ENCODE measurements around the gene ABHD15.

DNA sequence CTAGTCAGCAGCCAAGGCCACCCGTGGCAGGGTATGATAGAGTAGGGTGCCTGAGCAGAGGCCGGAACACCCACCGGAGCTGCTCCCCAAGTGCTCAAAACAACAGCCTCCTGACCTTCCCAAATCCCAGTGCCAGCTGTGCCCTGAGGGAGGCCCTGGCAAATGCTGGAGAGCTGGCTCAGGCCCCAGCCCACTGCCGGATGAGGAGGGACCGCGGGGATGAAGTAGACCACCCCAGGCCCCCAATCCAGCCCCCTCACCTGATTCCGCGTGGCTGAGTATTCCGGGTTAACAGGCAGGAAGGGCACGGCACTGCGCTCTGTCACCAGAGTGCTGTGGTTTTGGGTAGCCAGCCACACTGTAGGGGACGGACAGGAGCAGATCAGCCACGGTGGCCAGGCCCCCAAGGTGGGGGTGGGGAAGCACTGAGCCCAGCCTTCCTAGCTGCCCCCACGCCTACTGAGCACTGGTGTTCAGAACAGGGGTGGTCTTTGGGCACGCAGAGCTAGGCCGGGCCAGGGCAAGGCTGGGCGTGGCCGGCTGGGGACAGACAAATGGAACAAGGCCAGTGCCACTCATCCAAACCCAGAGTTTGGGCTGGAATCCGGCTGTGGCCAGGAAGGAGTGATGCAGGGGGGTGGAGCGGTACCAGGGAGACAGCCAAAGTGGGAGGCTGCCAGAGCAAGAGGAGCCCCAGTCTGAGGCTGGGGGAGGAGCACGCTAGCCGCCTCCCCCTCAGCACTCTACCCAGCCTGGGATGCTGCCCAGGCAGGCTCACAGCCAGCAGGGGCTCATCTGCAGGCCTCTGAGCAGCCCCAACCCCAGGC lies 10.8 kb upstream of the ABHD15 start:
- TF ChIP-seq PPARA (CRISPR knock-in tag; IDR thresholded peaks at IDR 0.05; ENCODE audit: borderline replicate concordance): no peak
- no peak for TF ChIP-seq CREB5 (CRISPR knock-in tag; IDR thresholded peaks at IDR 0.05; ENCODE audit: low read depth)
- TF ChIP-seq ISL1 (CRISPR knock-in tag; IDR thresholded peaks at IDR 0.05): no peak
- TF ChIP-seq ARNTL (CRISPR knock-in tag; IDR thresholded peaks at IDR 0.05; ENCODE audit: borderline replicate concordance, low read depth): no peak
- TF ChIP-seq ESRRG (CRISPR knock-in tag; IDR thresholded peaks at IDR 0.05): no peak
- TF ChIP-seq, protein P1, sequence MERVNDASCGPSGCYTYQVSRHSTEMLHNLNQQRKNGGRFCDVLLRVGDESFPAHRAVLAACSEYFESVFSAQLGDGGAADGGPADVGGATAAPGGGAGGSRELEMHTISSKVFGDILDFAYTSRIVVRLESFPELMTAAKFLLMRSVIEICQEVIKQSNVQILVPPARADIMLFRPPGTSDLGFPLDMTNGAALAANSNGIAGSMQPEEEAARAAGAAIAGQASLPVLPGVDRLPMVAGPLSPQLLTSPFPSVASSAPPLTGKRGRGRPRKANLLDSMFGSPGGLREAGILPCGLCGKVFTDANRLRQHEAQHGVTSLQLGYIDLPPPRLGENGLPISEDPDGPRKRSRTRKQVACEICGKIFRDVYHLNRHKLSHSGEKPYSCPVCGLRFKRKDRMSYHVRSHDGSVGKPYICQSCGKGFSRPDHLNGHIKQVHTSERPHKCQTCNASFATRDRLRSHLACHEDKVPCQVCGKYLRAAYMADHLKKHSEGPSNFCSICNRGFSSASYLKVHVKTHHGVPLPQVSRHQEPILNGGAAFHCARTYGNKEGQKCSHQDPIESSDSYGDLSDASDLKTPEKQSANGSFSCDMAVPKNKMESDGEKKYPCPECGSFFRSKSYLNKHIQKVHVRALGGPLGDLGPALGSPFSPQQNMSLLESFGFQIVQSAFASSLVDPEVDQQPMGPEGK (CRISPR knock-in tag; IDR thresholded peaks at IDR 0.05; ENCODE audit: borderline replicate concordance): no peak
- TF ChIP-seq ZC3H10 (CRISPR knock-in tag; IDR thresholded peaks at IDR 0.05): no peak
- TF ChIP-seq TOX (CRISPR knock-in tag; IDR thresholded peaks at IDR 0.05; ENCODE audit: borderline replicate concordance): no peak
- TF ChIP-seq SNAI2 (CRISPR knock-in tag; IDR thresholded peaks at IDR 0.05): no peak
- TF ChIP-seq TCF4 (CRISPR knock-in tag; IDR thresholded peaks at IDR 0.05; ENCODE audit: borderline replicate concordance): no peak
- TF ChIP-seq RARB (CRISPR knock-in tag; IDR thresholded peaks at IDR 0.05): no peak
- TF ChIP-seq CSRNP3 (CRISPR knock-in tag; IDR thresholded peaks at IDR 0.05): no peak

Data from SK-N-SH treated with all-trans-retinoic acid at 6 μM for 48 hours (cell line).